Ovary (tissue), 3 donors: ENCODE measurements around the gene RHOBTB1.

Source experiments
- EP300 ChIP-seq: sonication (generic); formaldehyde crosslinking; IDR thresholded peaks from one replicate; pipeline ENCODE4 v1.6.1; 2017; ENCODE audit warnings: antibody characterized with exemption
- POLR2A ChIP-seq: fragments of 450-650 bp; IDR thresholded peaks from one replicate; pipeline ENCODE4 v1.6.1; 2017; ENCODE audit warnings: antibody characterized with exemption, mild to moderate bottlenecking, moderate library complexity
- TF ChIP-seq, protein P1 (sequence below), 3 donors: fragments of 450-650 bp in 2 of 3; fragments of 200-600 bp in 1 of 3; IDR thresholded peaks; one replicate each; pipeline versions ENCODE4 v1.5.1 to v1.8.0; 2016 to 2022; ENCODE audit warnings: antibody characterized with exemption in 3 of 3, mild to moderate bottlenecking in 1 of 3
- donor health status: DM: no; HTN: no; CAD: no.

DNA sequence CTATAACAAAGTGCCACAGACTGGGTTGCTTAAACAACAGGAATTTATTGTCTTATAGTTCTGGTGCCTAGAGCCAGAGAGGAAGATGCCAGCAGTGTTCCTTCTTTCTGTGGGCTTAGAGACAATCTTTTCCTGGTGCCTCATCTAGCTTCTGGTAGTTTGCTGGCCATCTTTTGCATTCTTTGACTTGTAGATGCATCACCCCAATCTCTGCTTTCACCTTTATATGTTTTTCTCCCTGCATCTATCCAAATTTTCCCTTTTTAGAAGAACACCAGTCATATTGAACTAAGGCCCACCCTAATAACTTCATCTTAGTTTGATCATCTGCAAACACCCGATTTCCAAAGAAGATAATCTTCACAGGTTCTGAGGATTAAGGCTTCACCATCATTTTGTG, 98.9 kb downstream of the RHOBTB1 start:
- TF ChIP-seq, protein P1, sequence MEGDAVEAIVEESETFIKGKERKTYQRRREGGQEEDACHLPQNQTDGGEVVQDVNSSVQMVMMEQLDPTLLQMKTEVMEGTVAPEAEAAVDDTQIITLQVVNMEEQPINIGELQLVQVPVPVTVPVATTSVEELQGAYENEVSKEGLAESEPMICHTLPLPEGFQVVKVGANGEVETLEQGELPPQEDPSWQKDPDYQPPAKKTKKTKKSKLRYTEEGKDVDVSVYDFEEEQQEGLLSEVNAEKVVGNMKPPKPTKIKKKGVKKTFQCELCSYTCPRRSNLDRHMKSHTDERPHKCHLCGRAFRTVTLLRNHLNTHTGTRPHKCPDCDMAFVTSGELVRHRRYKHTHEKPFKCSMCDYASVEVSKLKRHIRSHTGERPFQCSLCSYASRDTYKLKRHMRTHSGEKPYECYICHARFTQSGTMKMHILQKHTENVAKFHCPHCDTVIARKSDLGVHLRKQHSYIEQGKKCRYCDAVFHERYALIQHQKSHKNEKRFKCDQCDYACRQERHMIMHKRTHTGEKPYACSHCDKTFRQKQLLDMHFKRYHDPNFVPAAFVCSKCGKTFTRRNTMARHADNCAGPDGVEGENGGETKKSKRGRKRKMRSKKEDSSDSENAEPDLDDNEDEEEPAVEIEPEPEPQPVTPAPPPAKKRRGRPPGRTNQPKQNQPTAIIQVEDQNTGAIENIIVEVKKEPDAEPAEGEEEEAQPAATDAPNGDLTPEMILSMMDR (IDR thresholded peaks at IDR 0.05): no peak
- no peak for TF ChIP-seq POLR2A
- TF ChIP-seq EP300: no peak
